ENCODE measurements around the gene PCDHGB4. TPM values are rescaled to one million over a fixed set of nuclear protein-coding genes. Genes with fewer than 3 reads are reported as not detected.
A peak's percentile ranks its signal among the peaks of the same experiment; 100 is the strongest.
"Not testable (repeated sequence)": the region's sequence is repeated elsewhere in the genome, so short reads cannot be mapped to it uniquely, and the experiment has no call there.

Gene PCDHGB4
- total RNA-seq (2012; rRNA removed) (16.4 and 17.6 TPM in 2 replicates), polyA plus RNA-seq (2012; rRNA removed) (10.0 TPM in 2 replicates), Bru-seq, nascent RNA (percentile 77 among the genes with signal in this experiment), BruChase-seq, experiment 1, labeled RNA remaining after a 6-hour chase (percentile 83 among the genes with signal in this experiment), BruChase-seq, experiment 2, labeled RNA remaining after a 2-hour chase (percentile 89 among the genes with signal in this experiment)
- 7.8 and 10.7 TPM in 2 replicates for polyA plus RNA-seq (2012; cell fraction: cytosol; rRNA removed)
- 10.9 and 13.9 TPM in 2 replicates for polyA plus RNA-seq (2012; cell fraction: nucleus; rRNA removed; ENCODE audit: low replicate concordance)
- long read RNA-seq, full-length matches to known transcripts = 5 of 5 reads
- long read RNA-seq, partial matches to known transcripts = 0 of 5 reads
- long read RNA-seq, other reads (novel, unspliced or antisense) = 0 of 5 reads

DNA sequence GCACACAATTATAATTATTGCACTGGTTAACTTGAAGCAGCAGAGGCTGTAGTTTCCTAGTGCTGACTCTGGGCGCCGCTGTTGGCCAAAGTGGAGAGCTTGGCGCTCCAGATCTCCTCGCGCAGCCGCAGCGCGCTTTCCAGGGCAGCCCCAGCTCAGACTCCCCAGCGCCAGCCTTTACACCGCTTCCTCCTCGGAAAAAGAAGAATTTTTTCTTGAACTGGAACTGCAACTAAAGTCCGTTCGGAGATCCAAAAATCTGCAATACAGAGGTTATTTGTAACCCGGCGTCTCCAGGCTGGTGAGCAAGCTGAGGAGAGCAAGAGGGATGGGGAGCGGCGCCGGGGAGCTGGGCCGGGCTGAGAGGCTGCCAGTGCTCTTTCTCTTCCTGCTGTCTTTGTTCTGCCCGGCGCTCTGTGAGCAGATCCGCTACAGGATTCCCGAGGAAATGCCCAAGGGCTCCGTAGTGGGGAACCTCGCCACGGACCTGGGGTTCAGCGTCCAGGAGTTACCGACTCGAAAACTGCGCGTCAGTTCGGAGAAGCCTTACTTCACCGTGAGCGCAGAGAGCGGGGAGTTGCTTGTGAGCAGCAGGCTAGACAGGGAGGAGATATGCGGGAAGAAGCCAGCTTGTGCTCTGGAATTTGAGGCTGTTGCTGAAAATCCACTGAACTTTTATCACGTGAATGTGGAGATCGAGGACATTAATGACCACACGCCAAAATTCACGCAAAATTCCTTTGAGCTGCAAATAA is at the start of gene PCDHGB4:
TSS of gene PCDHGB4 (plus strand) at position 142 of the 755 bp plus-strand sequence. CDS start at position 329, 187 bp downstream.
- Histone ChIP-seq H3K4me2 (ENCODE audit: low read depth, low read length) (peak within 1 kb of the TSS; percentile 71; the same call in 1 of the 2 replicates), H3K56ac (ENCODE audit: extremely low read depth, insufficient read depth, low read length) (peak within 1 kb of the TSS; percentile 43; the same call in 1 of the 2 replicates), H4K8ac (ENCODE audit: low read depth in 2 of 2, low read length in 2 of 2) (peak within 1 kb of the TSS in 1 of 2 experiments; percentile 40; a peak in 2 of 4 replicates), H3K9ac (ENCODE audit: low read depth, low read length) (peak within 1 kb of the TSS; percentile 68), H3K27ac (ENCODE audit: insufficient read depth, low read length) (peak within 1 kb of the TSS; percentile 36; the same call in 1 of the 2 replicates), H3K79me1 (ENCODE audit: low read depth in 1 of 2, low read length in 2 of 2) (peaks cover 7 to 11% of the 10 kb centered on the region in 2 experiments; a peak in 3 of 4 replicates), H3K36me3 (ENCODE audit: control insufficient read depth, insufficient read depth, low read length) (peaks cover 11% of the 10 kb centered on the region), H3K4me3 (ENCODE audit: insufficient read depth, low read depth, low read length) (peak within 1 kb of the TSS; percentile 61), H3K9me3 (ENCODE audit: control insufficient read depth, insufficient read depth, low read length) (peaks cover 48% of the 10 kb centered on the region)
- H2BK5ac ChIP-seq (ENCODE audit: low read depth, low read length, poor library complexity, severe bottlenecking); BruUV-seq (replicated peaks); H3K18ac ChIP-seq (ENCODE audit: low read depth, low read length); H3K27me3 ChIP-seq (ENCODE audit: control insufficient read depth, insufficient read depth, low read length); H3K14ac ChIP-seq (replicated peaks; ENCODE audit: low read depth, low read length); H2BK20ac ChIP-seq (ENCODE audit: low read depth, low read length); H3K9me1 ChIP-seq (ENCODE audit: insufficient read depth, low read length); H2AK5ac ChIP-seq (ENCODE audit: low read depth, low read length); H3K23ac ChIP-seq (ENCODE audit: low read depth, low read length); H3K4me1 ChIP-seq (ENCODE audit: control insufficient read depth, insufficient read depth, low read length); H4K20me1 ChIP-seq (ENCODE audit: insufficient read depth, low read length); H2AK9ac ChIP-seq (replicated peaks; ENCODE audit: low read depth, low read length, poor library complexity); in situ Hi-C loops (cut with MboI; ENCODE audit: low sequenced_read_pairs); H4K5ac ChIP-seq (ENCODE audit: low read depth, low read length); H3K4ac ChIP-seq (ENCODE audit: low read depth, low read length); dilution Hi-C loops (cut with HindIII; ENCODE audit: low sequenced_read_pairs, unreplicated experiment); CTCF ChIA-PET; POLR2A ChIA-PET (ENCODE audit: unreplicated experiment); H4K91ac ChIP-seq (ENCODE audit: insufficient read depth, low read depth, low read length); intact Hi-C loops (cut with micrococcal nuclease); H2BK15ac ChIP-seq (ENCODE audit: low read depth, low read length); H2BK120ac ChIP-seq (ENCODE audit: low read depth, low read length); H2AFZ ChIP-seq (replicated peaks; ENCODE audit: low read length, poor library complexity): not testable (repeated sequence)
- ATAC-seq (ENCODE audit: low read depth) = peak; percentile 67
- DNase-seq = peak; percentile 47
- TF ChIP-seq, protein P1, sequence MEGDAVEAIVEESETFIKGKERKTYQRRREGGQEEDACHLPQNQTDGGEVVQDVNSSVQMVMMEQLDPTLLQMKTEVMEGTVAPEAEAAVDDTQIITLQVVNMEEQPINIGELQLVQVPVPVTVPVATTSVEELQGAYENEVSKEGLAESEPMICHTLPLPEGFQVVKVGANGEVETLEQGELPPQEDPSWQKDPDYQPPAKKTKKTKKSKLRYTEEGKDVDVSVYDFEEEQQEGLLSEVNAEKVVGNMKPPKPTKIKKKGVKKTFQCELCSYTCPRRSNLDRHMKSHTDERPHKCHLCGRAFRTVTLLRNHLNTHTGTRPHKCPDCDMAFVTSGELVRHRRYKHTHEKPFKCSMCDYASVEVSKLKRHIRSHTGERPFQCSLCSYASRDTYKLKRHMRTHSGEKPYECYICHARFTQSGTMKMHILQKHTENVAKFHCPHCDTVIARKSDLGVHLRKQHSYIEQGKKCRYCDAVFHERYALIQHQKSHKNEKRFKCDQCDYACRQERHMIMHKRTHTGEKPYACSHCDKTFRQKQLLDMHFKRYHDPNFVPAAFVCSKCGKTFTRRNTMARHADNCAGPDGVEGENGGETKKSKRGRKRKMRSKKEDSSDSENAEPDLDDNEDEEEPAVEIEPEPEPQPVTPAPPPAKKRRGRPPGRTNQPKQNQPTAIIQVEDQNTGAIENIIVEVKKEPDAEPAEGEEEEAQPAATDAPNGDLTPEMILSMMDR (conservative IDR thresholded peaks at IDR 0.05; ENCODE audit: low read depth, low read length) = peak; percentile 49
- peak; percentile 44 for TF ChIP-seq RAD21 (IDR thresholded peaks at IDR 0.05; ENCODE audit: low read length)
- peak; percentile 7; the same call in 1 of the 2 replicates for TF ChIP-seq SMC3 (IDR thresholded peaks at IDR 0.05; ENCODE audit: low read depth, low read length)
- 0% methylated on average over 2 of the region's 40 CpGs; no CpG with 5 or more reads in 1 of the 2 experiments for WGBS, 2 experiments (ENCODE audit: extremely low coverage in 2 of 2, insufficient read length in 1 of 2)
